Measurements from ENCODE around the gene DIDO1.

DNA sequence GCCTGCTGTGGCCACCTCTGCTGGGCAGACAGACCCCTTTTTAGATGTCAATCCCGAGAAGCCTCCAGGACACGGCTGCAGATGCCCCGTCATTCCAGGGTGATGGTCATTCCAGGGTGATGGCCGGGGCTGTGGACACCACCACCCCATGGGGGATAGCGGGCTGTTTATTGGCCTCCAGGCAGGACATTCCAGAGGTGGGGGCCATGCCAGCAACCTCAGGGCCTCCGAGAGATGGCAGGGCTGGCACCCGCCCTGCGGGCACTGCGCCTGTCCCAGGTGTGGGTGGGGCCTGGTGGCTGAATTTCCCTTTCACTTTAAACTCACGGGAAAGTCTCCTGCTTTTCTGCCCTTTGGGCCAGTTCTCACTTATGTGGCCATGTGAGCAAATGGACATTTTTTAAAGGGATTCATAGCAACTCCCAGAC lies 94.9 kb downstream of the DIDO1 start:
- TF ChIP-seq, protein P1, sequence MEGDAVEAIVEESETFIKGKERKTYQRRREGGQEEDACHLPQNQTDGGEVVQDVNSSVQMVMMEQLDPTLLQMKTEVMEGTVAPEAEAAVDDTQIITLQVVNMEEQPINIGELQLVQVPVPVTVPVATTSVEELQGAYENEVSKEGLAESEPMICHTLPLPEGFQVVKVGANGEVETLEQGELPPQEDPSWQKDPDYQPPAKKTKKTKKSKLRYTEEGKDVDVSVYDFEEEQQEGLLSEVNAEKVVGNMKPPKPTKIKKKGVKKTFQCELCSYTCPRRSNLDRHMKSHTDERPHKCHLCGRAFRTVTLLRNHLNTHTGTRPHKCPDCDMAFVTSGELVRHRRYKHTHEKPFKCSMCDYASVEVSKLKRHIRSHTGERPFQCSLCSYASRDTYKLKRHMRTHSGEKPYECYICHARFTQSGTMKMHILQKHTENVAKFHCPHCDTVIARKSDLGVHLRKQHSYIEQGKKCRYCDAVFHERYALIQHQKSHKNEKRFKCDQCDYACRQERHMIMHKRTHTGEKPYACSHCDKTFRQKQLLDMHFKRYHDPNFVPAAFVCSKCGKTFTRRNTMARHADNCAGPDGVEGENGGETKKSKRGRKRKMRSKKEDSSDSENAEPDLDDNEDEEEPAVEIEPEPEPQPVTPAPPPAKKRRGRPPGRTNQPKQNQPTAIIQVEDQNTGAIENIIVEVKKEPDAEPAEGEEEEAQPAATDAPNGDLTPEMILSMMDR (IDR thresholded peaks at IDR 0.05): no peak
- TF ChIP-seq EZH2 (IDR thresholded peaks at IDR 0.05; ENCODE audit: borderline replicate concordance, insufficient read depth, low read depth, low read length, poor library complexity, severe bottlenecking): no peak

Measured in B cell (primary cell).